Glomerular endothelial cell (primary cell): ENCODE measurements around the gene DHDH. TPM values are rescaled to one million over a fixed set of nuclear protein-coding genes. Genes with fewer than 3 reads are reported as not detected.
A peak's percentile ranks its signal among the peaks of the same experiment; 100 is the strongest.

ENCODE experiments used
- DNase-seq: peaks from one replicate; pipeline ENCODE4 v3.0.0-alpha.2; 2011; ENCODE audit warnings: low read depth, low spot score; ENCODE audit errors: extremely low read depth
- total RNA-seq: library from RNA; depleted of rRNA; stranded (reverse); fragments of >200 nt; gene quantifications from 2 replicates; pipeline ENCODE4 v1.2.3, GENCODE V29; 2015

DHDH gene
- total RNA-seq, 1 donor from 2014 or later = not detected

GRCh38 chr19:48989701-48990291 lies 56.3 kb downstream of the DHDH start:
- no peak for DNase-seq

- DNase-seq = no peak
These were observed 56.9 kb downstream of the DHDH start for GRCh38 chr19:48990400-48990799.

- no peak for DNase-seq
These were observed 57.6 kb downstream of the DHDH start for GRCh38 chr19:48991011-48991609.

GRCh38 chr19:48991873-48992580 lies 58.5 kb downstream of the DHDH start:
- no peak for DNase-seq

GRCh38 chr19:48992581-48993174 lies 59.2 kb downstream of the DHDH start:
- no peak for DNase-seq

GRCh38 chr19:48993175-48994034 lies 59.9 kb downstream of the DHDH start, which contains the start of the genes GYS1 and RUVBL2:
TSS of gene GYS1 (minus strand) at chr19:48993309. CDS start at chr19:48993112, 197 bp downstream.
TSS of gene RUVBL2 (plus strand) at chr19:48993887. CDS start at chr19:48993912, 25 bp downstream.
- DNase-seq = peak; percentile 91

- DNase-seq = no peak
These were observed 60.5 kb downstream of the DHDH start for GRCh38 chr19:48994035-48994386.

Other genes with a start within 250 kb of the DHDH start
- gene FUT2, start 237.7 kb upstream of the DHDH start, total RNA-seq = not detected in 2 replicates
- 0.29 and 1.6 TPM in 2 replicates for gene MAMSTR, start 214.0 kb upstream of the DHDH start, total RNA-seq
- 153 and 158 TPM in 2 replicates for gene RASIP1, start 193.1 kb upstream of the DHDH start, total RNA-seq
- not detected in 2 replicates for gene IZUMO1, start 186.8 kb upstream of the DHDH start, total RNA-seq
- gene FUT1, start 181.1 kb upstream of the DHDH start, total RNA-seq = 6.1 and 6.4 TPM in 2 replicates
- gene FGF21, start 178.2 kb upstream of the DHDH start, total RNA-seq = not detected in 2 replicates
- 53.3 and 71.8 TPM in 2 replicates for gene BCAT2, start 122.7 kb upstream of the DHDH start, total RNA-seq
- 38.8 and 39.6 TPM in 2 replicates for gene HSD17B14, start 97.2 kb upstream of the DHDH start, total RNA-seq
- gene PLEKHA4, start 65.1 kb upstream of the DHDH start, total RNA-seq = 2.4 and 4.0 TPM in 2 replicates
- 74.2 and 82.8 TPM in 2 replicates for gene PPP1R15A, start 61.3 kb upstream of the DHDH start, total RNA-seq
- gene TULP2, start 35.0 kb upstream of the DHDH start, total RNA-seq = 0.19 TPM in 1 of 2 replicates, not detected in the other
- gene NUCB1, start 33.4 kb upstream of the DHDH start, total RNA-seq = 446 and 494 TPM in 2 replicates
- 208 and 237 TPM in 2 replicates for gene BAX, start 21.2 kb downstream of the DHDH start, total RNA-seq
- 2,985 and 5,472 TPM in 2 replicates for gene FTL, start 31.6 kb downstream of the DHDH start, total RNA-seq
- gene GYS1, start 59.6 kb downstream of the DHDH start, total RNA-seq = 40.0 and 41.5 TPM in 2 replicates
- gene RUVBL2, start 60.2 kb downstream of the DHDH start, total RNA-seq = 132 and 133 TPM in 2 replicates
- 0.76 TPM in 1 of 2 replicates, not detected in the other for gene LHB, start 83.4 kb downstream of the DHDH start, total RNA-seq
- not detected in 2 replicates for gene CGB3, start 90.6 kb downstream of the DHDH start, total RNA-seq
- not detected in 2 replicates for gene CGB2, start 98.2 kb downstream of the DHDH start, total RNA-seq
- gene CGB1, start 103.2 kb downstream of the DHDH start, total RNA-seq = not detected in 2 replicates
- not detected in 2 replicates for gene CGB5, start 110.1 kb downstream of the DHDH start, total RNA-seq
- not detected in 2 replicates for gene CGB8, start 115.4 kb downstream of the DHDH start, total RNA-seq
- gene CGB7, start 124.0 kb downstream of the DHDH start, total RNA-seq = not detected in 2 replicates
- not detected in 2 replicates for gene NTF4, start 131.1 kb downstream of the DHDH start, total RNA-seq
- gene KCNA7, start 139.0 kb downstream of the DHDH start, total RNA-seq = 0.06 TPM in 1 of 2 replicates, not detected in the other
- gene SNRNP70, start 151.8 kb downstream of the DHDH start, total RNA-seq = 156 and 289 TPM in 2 replicates
- gene LIN7B, start 180.7 kb downstream of the DHDH start, total RNA-seq = 5.4 and 7.7 TPM in 2 replicates
- 1.9 and 3.3 TPM in 2 replicates for gene C19orf73, start 185.4 kb downstream of the DHDH start, total RNA-seq
- gene PPFIA3, start 185.8 kb downstream of the DHDH start, total RNA-seq = 3.8 and 4.6 TPM in 2 replicates
- gene HRC, start 221.7 kb downstream of the DHDH start, total RNA-seq = not detected in 2 replicates
- 35.5 and 39.5 TPM in 2 replicates for gene TRPM4, start 224.1 kb downstream of the DHDH start, total RNA-seq